ENCODE data around the gene ZNF597.
A peak's percentile ranks its signal among the peaks of the same experiment; 100 is the strongest.
"Not testable (repeated sequence)": the region's sequence is repeated elsewhere in the genome, so short reads cannot be mapped to it uniquely, and the experiment has no call there.

ZNF597 gene

DNA sequence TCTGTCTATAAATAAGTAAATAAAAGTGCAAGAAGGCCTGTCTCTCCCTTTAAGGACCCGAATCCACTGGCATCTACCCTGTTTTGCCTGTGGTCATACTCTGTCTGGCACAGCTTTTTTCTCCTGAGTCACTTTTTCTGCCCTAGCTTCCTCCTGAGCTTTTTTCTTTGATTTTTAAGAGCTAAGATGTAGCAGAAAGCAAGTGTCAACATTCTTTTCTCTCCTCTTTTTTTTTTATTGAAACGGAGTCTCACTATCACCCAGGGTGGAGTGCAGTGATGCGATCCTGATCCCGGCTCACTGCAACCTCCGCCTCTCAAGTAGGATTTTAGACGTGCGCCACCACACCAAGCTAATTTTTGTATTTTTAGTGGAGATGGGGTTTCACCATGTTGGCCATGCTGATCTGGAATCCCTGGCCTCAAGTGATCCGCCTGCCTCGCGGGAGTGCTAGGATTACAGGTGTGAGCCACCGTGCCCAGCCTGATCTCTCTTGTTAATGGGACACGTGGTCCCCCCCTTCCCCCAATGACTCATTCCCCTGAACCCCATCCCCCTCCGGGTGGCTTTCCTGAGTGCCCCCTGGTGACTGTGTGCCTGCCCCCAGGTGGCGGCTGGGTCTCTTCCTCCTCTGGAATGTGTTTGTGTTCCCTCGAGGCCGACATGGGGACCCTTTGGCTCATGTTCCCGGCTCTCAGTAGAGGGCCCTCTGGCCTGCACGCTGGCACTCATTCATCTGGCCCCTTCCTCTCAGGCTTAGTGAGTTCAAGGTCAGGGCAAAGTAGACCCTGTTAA, 37.8 kb upstream of the ZNF597 start:
- H3K9me3 Mint-ChIP-seq = no peaks in the 10 kb centered on the region
- H3K4me1 Mint-ChIP-seq = peaks cover 39% of the 10 kb centered on the region
- H3K36me3 Mint-ChIP-seq = peaks cover 81% of the 10 kb centered on the region
- peak overlapping the region; percentile 27 for H3K27ac Mint-ChIP-seq
- no peak overlapping the region for H3K4me3 Mint-ChIP-seq
- ATAC-seq (no peak), DNase-seq (ENCODE audit: low spot score in 2 of 2) (no peak)

DNA sequence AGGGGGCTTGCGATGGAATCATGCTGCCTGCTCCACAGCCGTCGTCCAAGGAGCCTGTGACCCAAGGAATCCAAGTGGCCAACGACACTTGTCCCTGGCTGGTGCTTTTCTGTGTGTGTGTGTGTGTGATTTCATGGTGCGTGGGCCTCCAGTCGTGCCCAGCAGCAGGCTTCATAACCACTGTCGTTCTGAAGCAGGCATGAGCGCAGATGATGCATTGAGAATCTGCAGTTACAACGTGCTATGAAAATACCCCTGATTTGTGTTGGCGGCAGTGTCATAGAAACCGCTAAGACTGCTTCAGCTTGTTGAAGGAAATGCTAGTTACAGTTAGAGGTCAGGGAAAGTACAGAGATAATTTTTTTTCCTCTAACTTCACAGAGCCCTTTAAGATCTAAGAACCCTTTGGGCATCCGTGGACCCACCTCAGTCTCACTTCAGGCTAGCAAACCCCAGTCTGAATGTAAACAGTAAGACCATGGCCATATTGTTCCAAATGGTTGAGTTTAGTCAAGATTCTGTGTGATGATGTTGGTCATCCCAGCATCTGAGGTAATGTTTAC, 36.4 kb upstream of the ZNF597 start:
- Mint-ChIP-seq H3K4me1 (peaks cover 49% of the 10 kb centered on the region), H3K9me3 (no peaks in the 10 kb centered on the region), H3K4me3 (no peak overlapping the region), H3K36me3 (peaks cover 81% of the 10 kb centered on the region), H3K27ac (peak overlapping the region; percentile 73)
- no peak for DNase-seq (ENCODE audit: low spot score in 2 of 2)
- peak; percentile 85 for ATAC-seq

DNA sequence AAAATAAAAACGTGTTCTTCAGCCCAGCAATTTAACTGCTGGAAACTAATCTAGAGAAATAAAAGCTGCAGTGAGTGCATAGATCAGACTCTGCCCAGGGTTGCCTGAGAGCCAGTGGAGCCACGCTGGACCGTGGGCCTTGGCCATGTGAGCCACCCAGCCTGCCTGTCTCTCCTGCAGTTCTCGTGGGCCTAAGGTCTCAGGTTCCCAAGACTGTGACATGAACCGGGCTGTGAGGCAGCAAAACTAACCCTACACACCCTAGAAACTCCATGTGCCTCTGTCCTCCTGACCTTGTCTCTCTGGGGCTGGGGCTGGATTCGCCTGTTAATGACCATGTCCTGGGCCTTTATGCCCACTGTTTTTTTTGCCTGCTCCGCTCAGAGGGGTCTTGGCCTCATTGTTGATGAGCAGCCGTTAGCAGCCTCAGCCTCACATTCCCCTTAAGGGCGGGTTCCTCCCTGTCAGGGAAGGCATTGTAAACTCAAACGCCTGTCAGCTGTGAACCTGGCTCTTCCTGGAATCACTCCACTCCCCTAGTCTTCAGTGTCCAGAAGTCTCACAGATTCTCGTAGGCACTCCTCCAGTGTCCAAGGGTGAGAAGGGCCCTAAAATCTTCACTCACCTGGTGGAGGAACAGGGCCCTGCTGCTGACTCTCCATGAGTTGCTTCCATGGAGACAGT, 35.1 kb upstream of the ZNF597 start:
- peaks cover 77% of the 10 kb centered on the region for H3K36me3 Mint-ChIP-seq
- DNase-seq (ENCODE audit: low spot score in 2 of 2) (no peak), ATAC-seq (no peak)
- H3K9me3 Mint-ChIP-seq = no peaks in the 10 kb centered on the region
- H3K4me3 Mint-ChIP-seq = no peak overlapping the region
- peaks cover 52% of the 10 kb centered on the region for H3K4me1 Mint-ChIP-seq
- peak overlapping the region; percentile 73 for H3K27ac Mint-ChIP-seq

DNA sequence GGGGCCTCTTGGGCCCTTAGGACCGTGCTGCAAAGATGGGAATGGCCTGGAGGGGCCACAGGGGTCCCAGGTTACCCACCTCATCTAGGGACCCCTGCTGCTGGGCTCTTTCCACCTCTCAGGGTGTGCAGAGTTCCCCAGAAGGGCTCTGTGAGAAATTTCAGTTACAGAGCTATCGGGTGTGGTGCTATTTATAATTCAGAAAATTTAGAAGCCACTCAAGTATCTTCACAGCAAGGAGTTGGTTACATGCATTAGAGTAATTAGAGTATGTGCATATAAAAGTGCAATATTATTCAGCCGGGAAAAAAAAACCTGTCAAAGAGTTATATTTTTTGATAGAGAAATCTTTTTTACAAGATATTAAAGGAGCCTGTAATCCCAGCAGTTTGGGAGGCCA, 33.1 kb upstream of the ZNF597 start:
- Mint-ChIP-seq H3K36me3 (peaks cover 68% of the 10 kb centered on the region), H3K4me1 (peaks cover 49% of the 10 kb centered on the region), H3K4me3 (no peak overlapping the region), H3K9me3 (peaks cover 3% of the 10 kb centered on the region), H3K27ac (no peak overlapping the region)
- DNase-seq (ENCODE audit: low spot score in 2 of 2) (no peak), ATAC-seq (no peak)

DNA sequence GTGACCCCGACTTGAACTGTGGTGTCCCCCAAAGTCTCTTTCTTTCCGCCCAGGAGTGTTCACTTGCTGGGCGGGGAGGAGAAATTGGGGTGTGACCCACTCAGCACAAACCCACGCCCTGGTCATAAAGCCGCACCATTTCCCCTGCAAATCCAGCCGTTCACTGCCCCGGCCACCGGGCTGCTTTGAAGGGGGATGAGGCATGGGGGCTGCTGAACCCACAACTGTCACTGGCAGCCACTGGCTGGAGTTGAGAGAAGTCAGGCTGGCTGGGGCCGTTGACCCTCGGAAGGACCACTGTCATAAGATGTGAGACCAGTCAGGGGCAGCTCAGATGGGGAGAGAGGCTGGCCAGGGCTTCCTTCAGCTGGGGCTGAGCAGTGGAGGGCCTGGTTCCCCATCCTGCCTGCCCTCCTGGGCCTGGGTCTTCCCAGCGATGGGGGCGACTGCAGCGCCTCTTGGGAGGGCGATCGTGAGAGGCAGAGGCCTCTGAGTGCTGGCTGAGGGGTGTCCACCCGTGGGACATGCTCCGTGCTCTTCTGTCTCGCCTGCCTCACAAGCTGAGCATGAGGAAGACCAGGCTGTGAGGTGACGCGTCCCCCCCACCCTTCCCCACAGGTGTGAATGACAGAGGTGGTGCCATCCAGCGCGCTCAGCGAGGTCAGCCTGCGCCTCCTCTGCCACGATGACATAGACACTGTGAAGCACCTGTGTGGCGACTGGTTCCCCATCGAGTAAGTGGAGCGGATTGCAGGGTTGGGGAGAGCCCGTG, 32.5 kb upstream of the ZNF597 start:
- Mint-ChIP-seq H3K4me1 (peaks cover 44% of the 10 kb centered on the region), H3K27ac (peak overlapping the region; percentile 71), H3K9me3 (peaks cover 3% of the 10 kb centered on the region), H3K4me3 (no peak overlapping the region), H3K36me3 (peaks cover 62% of the 10 kb centered on the region)
- no peak for ATAC-seq
- no peak for DNase-seq (ENCODE audit: low spot score in 2 of 2)

DNA sequence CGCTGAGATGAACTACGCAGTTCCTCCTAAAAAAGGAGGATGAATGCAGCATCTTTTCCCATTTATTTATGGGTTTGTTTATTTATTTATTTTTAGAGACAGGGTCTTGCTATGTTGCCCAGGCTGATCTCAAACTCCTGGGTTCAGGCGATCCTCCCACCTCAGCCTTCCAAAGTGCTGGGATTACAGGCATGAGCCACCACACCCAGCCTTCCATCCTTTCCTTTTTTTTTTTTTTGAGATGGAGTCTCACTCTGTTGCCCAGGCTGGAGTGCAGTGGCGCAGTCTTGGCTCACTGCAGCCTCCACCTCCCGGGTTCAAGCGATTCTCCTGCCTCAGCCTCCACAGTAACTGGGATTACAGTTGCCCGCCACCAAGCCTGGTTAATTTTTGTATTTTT, 31.6 kb upstream of the ZNF597 start:
- not testable (repeated sequence) for H3K4me3 Mint-ChIP-seq; H3K9me3 Mint-ChIP-seq; DNase-seq (ENCODE audit: low spot score in 2 of 2); ATAC-seq
- Mint-ChIP-seq H3K36me3 (peaks cover 52% of the 10 kb centered on the region), H3K4me1 (peaks cover 44% of the 10 kb centered on the region), H3K27ac (peak overlapping the region; percentile 71)

DNA sequence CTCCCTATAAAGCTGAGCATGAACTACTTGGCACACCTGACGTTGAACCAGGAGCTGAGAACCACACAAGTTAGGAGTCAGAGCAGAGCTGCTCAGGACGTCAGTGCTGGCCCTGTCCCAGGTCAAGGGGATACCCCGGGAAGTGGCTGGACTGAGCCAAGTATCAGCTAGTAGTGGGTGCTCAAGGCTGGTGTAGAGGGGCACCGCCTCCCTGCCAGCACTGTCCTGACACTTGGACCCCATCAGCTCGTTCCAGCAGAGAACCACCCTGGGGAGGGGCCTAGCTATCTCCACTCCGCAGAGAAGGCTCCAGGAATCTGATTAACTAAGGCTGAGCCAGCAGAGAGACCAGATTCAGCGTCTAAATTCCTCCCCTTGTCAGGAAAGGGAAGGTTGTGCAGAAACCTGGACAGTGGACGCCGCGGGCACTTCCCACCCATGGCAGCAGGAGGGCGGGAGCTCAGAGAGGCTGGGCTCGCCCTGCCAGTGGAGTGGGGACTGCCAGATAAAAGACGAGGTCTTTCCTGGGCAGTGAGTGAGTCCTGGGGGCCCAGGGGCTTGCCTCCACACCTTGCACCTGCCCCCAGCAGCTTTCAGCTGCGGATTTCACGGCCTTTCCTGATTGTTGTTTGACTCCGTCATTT, 31.0 kb upstream of the ZNF597 start:
- Mint-ChIP-seq H3K27ac (peak overlapping the region; percentile 80), H3K4me1 (peaks cover 44% of the 10 kb centered on the region), H3K9me3 (peaks cover 3% of the 10 kb centered on the region), H3K36me3 (peaks cover 46% of the 10 kb centered on the region), H3K4me3 (no peak overlapping the region)
- ATAC-seq (no peak), DNase-seq (ENCODE audit: low spot score in 2 of 2) (no peak)

DNA sequence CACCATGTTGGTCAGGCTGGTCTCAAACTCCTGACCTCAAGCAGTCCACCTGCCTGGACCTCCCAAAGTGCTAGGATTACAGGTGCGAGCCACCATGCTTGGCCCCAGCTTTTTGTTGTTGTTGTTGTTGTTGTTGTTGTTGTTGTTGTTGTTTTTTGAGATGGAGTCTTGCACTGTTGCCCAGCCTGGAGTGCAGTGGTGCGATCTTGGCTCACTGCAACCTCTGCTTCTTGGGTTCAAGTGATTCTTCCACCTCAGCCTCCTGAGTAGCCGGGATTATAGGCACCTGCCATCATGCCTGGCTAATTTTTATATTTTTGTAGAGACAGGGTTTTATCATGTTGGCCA, 30.3 kb upstream of the ZNF597 start:
- not testable (repeated sequence) for H3K4me3 Mint-ChIP-seq; H3K9me3 Mint-ChIP-seq; DNase-seq (ENCODE audit: low spot score in 2 of 2); ATAC-seq
- Mint-ChIP-seq H3K36me3 (peaks cover 41% of the 10 kb centered on the region), H3K4me1 (peaks cover 41% of the 10 kb centered on the region), H3K27ac (peak overlapping the region; percentile 80)

DNA sequence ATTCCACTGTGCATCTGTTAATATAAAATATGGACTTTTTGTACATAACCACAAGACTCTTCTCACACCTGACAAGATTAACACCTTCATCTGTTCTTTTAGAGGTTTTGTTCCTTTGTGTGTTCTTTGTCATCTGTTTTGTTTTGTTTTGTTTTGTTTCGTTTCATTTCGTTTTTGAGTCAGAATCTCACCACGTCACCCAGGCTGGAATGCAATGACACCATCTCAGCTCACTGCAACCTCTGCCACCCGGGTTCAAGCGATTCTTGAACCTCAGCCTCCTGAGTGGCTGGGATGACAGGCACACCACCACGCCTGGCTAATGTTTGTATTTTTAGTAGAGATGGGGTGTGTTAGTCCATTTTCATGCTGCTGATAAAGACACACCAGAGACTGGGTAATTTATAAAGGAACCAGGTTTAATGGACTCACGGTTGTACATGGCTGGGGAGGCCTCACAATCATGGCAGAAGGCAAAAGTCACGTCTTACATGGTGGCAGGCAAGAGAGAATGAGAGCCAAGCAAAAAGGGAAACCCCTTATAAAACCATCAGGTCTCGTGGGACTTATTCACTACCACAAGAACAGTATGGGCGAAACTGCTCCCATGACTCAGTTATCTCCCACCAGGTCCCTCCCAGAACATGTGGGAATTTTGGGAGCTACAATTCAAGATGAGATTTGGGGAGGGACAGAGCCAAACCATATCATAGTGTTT, 29.7 kb upstream of the ZNF597 start:
- ATAC-seq (peak; percentile 81), DNase-seq (ENCODE audit: low spot score in 2 of 2) (no peak)
- H3K36me3 Mint-ChIP-seq = peaks cover 41% of the 10 kb centered on the region
- H3K4me1 Mint-ChIP-seq = peaks cover 42% of the 10 kb centered on the region
- peaks cover 3% of the 10 kb centered on the region for H3K9me3 Mint-ChIP-seq
- peak overlapping the region; percentile 80 for H3K27ac Mint-ChIP-seq
- peak overlapping the region; percentile 11 for H3K4me3 Mint-ChIP-seq

DNA sequence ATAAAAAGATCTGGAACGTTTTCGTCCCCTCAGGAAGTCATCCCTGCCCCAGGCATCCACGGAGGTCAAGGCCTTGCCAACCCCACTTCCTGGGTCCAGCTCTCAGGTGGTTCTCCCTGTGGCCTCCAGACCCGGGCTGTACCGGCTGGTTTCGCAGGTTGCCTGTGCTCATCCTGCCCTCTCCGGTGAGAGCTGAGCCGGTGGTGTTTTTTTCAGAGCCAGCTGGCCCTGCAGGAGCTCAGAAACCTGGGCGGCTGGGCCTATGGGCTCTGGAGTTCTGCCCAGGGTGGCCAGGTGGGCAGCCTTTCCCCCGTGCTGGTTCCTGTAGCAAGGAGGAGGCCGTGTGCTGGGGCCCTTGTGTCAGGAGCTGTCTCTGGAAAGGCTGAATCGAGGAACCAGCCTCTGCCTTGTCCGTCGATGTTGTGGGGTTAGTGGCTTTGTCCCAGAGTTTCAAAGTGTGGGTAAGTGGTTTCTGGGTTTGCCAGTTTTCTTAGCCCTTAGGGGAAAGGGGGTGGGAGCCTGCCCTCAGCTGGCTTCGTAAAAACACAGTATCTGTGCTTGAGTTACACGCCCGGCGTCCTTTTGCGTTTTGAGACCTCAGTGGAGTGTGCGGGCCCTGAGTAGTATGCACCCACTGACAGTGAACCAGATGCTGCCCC, 28.3 kb upstream of the ZNF597 start:
- Mint-ChIP-seq H3K9me3 (peaks cover 3% of the 10 kb centered on the region), H3K4me1 (peaks cover 56% of the 10 kb centered on the region), H3K4me3 (no peak overlapping the region), H3K36me3 (peaks cover 38% of the 10 kb centered on the region), H3K27ac (peak overlapping the region; percentile 80)
- ATAC-seq (no peak), DNase-seq (ENCODE audit: low spot score in 2 of 2) (no peak)

DNA sequence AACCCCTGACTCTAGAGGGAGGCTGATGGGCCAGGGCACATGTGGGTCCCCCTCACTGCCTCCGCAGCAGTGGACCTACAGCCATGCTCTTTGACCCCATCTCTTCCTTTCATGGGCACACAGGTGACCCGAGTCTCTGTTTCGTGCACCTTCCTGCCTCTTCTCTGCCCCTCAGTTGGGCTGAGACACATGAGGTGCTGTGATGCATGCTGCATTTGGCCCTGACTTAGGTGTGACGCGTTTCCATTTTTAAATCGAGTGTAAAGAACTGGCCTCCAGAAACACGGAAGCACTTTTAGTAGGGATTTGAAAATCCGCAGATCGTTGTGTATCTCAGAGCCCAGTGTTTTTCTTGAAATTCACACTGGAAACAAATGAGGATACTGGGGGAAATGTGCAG, 27.4 kb upstream of the ZNF597 start:
- Mint-ChIP-seq H3K27ac (peak overlapping the region; percentile 69), H3K4me3 (no peak overlapping the region), H3K36me3 (peaks cover 33% of the 10 kb centered on the region), H3K4me1 (peaks cover 54% of the 10 kb centered on the region), H3K9me3 (peaks cover 3% of the 10 kb centered on the region)
- DNase-seq (ENCODE audit: low spot score in 2 of 2) = no peak
- ATAC-seq = no peak

DNA sequence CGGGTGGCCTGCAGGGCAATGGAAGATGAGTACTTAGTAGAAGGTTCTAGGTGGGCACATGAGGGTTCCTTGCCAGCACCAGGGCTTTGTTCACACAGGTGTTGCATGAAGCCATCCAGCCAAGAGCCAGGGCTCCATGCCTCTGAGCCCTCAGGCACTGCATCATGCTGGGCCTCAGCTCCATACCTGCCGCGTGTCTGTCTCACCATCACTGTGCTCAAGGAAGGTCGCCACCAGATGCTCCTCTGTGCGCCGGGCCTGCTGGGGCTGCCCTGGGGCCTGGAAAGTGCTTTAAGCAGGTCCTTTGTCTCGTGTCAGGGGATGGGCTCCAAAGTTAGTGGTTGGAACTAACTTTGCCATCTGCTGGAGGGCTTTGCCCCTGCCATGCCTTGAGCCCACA, 26.4 kb upstream of the ZNF597 start:
- ATAC-seq (no peak), DNase-seq (ENCODE audit: low spot score in 2 of 2) (no peak)
- Mint-ChIP-seq H3K9me3 (peaks cover 3% of the 10 kb centered on the region), H3K4me3 (no peak overlapping the region), H3K36me3 (peaks cover 28% of the 10 kb centered on the region), H3K27ac (peak overlapping the region; percentile 52), H3K4me1 (peaks cover 47% of the 10 kb centered on the region)

DNA sequence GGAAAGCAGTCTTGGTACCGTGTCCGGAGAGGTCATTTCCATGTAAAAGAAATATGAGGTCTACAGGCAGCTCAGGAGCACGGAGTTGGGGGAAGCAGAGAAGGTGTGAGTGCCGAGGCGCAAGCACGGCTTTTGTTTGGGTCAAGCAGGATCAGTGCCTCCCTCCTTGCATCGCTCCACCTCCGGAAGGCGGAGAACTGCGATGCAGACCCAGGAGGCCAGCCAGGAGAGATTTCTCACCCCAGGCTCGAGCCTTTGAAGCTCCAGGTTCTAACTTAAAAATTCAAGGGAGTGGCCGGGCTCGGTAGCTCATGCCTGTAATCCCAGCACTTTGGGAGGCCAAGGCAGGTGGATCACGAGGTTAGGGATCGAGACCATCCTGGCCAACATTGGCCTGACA, 25.2 kb upstream of the ZNF597 start:
- DNase-seq (ENCODE audit: low spot score in 2 of 2) (no peak), ATAC-seq (no peak)
- H3K9me3 Mint-ChIP-seq = peaks cover 3% of the 10 kb centered on the region
- H3K4me1 Mint-ChIP-seq = peaks cover 51% of the 10 kb centered on the region
- no peak overlapping the region for H3K4me3 Mint-ChIP-seq
- H3K27ac Mint-ChIP-seq = peak overlapping the region; percentile 88
- peaks cover 24% of the 10 kb centered on the region for H3K36me3 Mint-ChIP-seq

DNA sequence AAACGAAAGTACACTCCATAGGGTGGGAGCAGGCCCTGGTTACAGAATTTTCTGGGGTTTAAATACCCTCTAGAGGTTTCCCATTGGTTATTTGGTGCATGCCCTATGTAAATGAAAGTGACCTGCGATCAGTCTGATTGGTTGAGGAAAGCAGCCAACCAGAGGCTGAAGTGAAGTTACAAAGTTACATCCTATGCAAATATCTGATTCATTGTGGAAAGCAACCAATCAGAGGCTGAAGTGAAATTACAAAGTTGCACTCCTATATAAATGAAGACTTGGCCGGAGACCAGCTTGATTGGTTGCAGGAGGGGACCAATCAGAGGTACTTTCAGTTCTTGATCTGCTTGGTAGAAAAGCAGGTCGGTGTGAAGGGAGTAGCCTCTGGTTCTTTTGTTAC, 24.6 kb upstream of the ZNF597 start:
- H3K4me3 Mint-ChIP-seq = no peak overlapping the region
- peaks cover 45% of the 10 kb centered on the region for H3K4me1 Mint-ChIP-seq
- H3K36me3 Mint-ChIP-seq = peaks cover 18% of the 10 kb centered on the region
- no peak for DNase-seq (ENCODE audit: low spot score in 2 of 2)
- peak; percentile 9 for ATAC-seq
- peak overlapping the region; percentile 88 for H3K27ac Mint-ChIP-seq
- peaks cover 3% of the 10 kb centered on the region for H3K9me3 Mint-ChIP-seq
